ENCODE data around the gene ERI3.

DNA sequence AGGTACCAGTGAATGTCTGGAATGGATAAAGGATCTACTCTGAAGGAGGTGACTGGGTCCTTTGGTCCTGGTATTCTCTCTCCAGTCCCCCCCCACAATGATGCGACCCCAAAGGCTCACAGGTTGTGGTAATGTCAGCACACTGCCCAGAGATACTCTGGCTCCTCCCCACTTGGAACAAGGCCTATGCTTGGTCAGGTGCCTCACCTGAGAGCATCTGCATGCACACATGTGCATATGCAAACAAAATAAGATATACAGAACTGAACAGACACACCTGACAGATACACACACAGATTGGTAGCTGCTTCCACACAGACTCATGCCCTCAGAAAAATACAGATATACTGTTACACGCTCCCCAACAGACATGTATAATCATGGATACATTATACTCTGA lies 108.3 kb downstream of the ERI3 start:
- TF ChIP-seq CTCF (IDR thresholded peaks at IDR 0.05; ENCODE audit: insufficient read depth, low read length, poor library complexity, severe bottlenecking) (no peak), EZH2phosphoT487 (conservative IDR thresholded peaks at IDR 0.05; ENCODE audit: low read length) (no peak)

Data from SU-DHL-6 (cell line).